Measurements from ENCODE around the gene OGFR. TPM values are rescaled to one million over a fixed set of nuclear protein-coding genes. Genes with fewer than 3 reads are reported as not detected.
A peak's percentile ranks its signal among the peaks of the same experiment; 100 is the strongest.

The OGFR gene
- polyA plus RNA-seq, 3 donors, result 47.8 to 114 (median 79.3) TPM

GRCh38 chr20:62791301-62792181 lies 13.1 kb upstream of the OGFR start:
- no peak overlapping the region for H2AFZ ChIP-seq (ENCODE audit: insufficient read depth, low read depth, low read length, poor library complexity, severe bottlenecking)
- H3K27me3 ChIP-seq (ENCODE audit: control insufficient read depth in 2 of 2, insufficient read depth in 2 of 2, low read length in 2 of 2), result no peaks in the 10 kb centered on the region
- Mint-ChIP-seq H3K36me3 (peaks cover 7 to 18% of the 10 kb centered on the region in 2 donors), H3K4me3 (no peak overlapping the region), H3K27me3 (ENCODE audit: low read depth in 3 of 3) (peaks cover 0 to 2% (median 2%) of the 10 kb centered on the region in 3 donors), H3K27ac (peak overlapping the region in 4 of 7 donors; percentile 49 to 76 (median 66)), H3K9me3 (peaks cover 10 to 16% (median 15%) of the 10 kb centered on the region in 7 donors), H3K4me1 (peaks cover 43% of the 10 kb centered on the region)
- peaks cover 0 to 13% of the 10 kb centered on the region in 2 donors for H3K9me3 ChIP-seq (replicated peaks in 1 of 2; ENCODE audit: control insufficient read depth in 1 of 2, insufficient read depth in 1 of 2, low read length in 2 of 2)
- H3K4me1 ChIP-seq (ENCODE audit: control insufficient read depth in 1 of 2, insufficient read depth in 2 of 2, low read length in 2 of 2), result peaks cover 38 to 54% of the 10 kb centered on the region in 2 donors
- no peak overlapping the region for H3K9ac ChIP-seq (ENCODE audit: insufficient read depth, low read length, poor library complexity, severe bottlenecking)
- 46% methylated on average over 21 of the region's 23 CpGs for WGBS (ENCODE audit: insufficient coverage)
- H3K79me2 ChIP-seq (ENCODE audit: insufficient read depth, low read length), result no peaks in the 10 kb centered on the region
- H3K4me3 ChIP-seq (replicated peaks in 1 of 3; ENCODE audit: low read depth in 2 of 3, low read length in 3 of 3), result no peak overlapping the region
- no peaks in the 10 kb centered on the region for H4K20me1 ChIP-seq (ENCODE audit: insufficient read depth, low read length)
- H3K27ac ChIP-seq (ENCODE audit: low read depth in 1 of 2, low read length in 2 of 2), result no peak overlapping the region
- H3K4me2 ChIP-seq (replicated peaks; ENCODE audit: extremely low read depth, low read length, poor library complexity, severe bottlenecking), result no peak overlapping the region
- TF ChIP-seq, protein P1, sequence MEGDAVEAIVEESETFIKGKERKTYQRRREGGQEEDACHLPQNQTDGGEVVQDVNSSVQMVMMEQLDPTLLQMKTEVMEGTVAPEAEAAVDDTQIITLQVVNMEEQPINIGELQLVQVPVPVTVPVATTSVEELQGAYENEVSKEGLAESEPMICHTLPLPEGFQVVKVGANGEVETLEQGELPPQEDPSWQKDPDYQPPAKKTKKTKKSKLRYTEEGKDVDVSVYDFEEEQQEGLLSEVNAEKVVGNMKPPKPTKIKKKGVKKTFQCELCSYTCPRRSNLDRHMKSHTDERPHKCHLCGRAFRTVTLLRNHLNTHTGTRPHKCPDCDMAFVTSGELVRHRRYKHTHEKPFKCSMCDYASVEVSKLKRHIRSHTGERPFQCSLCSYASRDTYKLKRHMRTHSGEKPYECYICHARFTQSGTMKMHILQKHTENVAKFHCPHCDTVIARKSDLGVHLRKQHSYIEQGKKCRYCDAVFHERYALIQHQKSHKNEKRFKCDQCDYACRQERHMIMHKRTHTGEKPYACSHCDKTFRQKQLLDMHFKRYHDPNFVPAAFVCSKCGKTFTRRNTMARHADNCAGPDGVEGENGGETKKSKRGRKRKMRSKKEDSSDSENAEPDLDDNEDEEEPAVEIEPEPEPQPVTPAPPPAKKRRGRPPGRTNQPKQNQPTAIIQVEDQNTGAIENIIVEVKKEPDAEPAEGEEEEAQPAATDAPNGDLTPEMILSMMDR (IDR thresholded peaks at IDR 0.05), result peak; percentile 98
- peak; percentile 83 to 90 (median 87) for DNase-seq
- no peaks in the 10 kb centered on the region for H3K36me3 ChIP-seq (replicated peaks in 1 of 2; ENCODE audit: control insufficient read depth in 1 of 2, insufficient read depth in 2 of 2, low read length in 2 of 2)
- intact Hi-C loops (cut with micrococcal nuclease), result loop anchor here (1.0 to 10.0 kb wide), 9 partner anchors 49 to 387 kb away; partner anchors contain the start of genes CABLES2 (in 1 of the 2) and DIDO1 (in 1 of the 2)

DNA sequence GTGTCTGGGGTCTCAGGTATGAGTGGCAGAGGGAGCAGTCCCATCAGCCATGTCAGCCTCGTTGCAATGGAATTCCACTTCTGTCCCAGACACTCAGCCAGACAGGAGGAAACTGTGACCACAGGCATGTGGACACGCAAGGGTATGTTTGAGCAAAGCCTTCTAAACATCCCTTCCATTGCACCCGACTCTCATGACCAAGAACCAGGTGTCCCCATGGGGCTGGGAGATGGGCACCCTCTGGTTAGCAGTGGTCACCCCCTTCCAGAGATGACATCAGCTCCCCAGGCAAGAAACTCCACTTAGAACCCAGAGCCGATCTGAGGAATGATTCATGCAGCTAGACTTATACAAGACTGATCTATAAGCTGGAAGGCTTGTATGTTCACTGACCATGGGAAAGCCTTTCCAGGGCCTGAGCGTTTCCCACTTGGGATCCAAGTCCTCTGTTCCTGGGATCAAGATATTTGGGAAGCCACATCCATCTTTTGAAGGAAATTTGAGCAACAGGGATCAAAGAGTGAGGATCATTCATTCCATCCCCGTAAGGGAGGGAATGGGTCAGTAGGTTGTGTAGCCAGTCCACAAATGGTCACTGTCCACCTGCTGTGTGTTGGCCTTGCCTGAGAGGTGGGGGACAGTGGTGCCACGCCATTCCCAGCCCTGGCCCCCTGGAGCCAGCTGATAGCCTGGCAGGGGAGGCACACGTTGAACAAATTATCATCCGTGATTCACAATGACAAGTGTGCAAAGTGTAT lies 12.3 kb upstream of the OGFR start:
- H3K27me3 ChIP-seq (ENCODE audit: control insufficient read depth in 2 of 2, insufficient read depth in 2 of 2, low read length in 2 of 2), result no peaks in the 10 kb centered on the region
- H3K4me3 ChIP-seq (replicated peaks in 1 of 3; ENCODE audit: low read depth in 2 of 3, low read length in 3 of 3), result no peak overlapping the region
- H3K36me3 Mint-ChIP-seq, result peaks cover 3 to 10% of the 10 kb centered on the region in 2 donors
- peaks cover 6 to 8% (median 8%) of the 10 kb centered on the region in 7 donors for H3K9me3 Mint-ChIP-seq
- H3K4me3 Mint-ChIP-seq, result no peak overlapping the region
- peaks cover 43 to 53% of the 10 kb centered on the region in 2 donors for H3K4me1 ChIP-seq (ENCODE audit: control insufficient read depth in 1 of 2, insufficient read depth in 2 of 2, low read length in 2 of 2)
- no peak overlapping the region for H3K9ac ChIP-seq (ENCODE audit: insufficient read depth, low read length, poor library complexity, severe bottlenecking)
- peak overlapping the region in 4 of 7 donors; percentile 54 to 93 (median 66) for H3K27ac Mint-ChIP-seq
- H3K27me3 Mint-ChIP-seq (ENCODE audit: low read depth in 3 of 3), result peaks cover 0 to 2% (median 0%) of the 10 kb centered on the region in 3 donors
- H3K79me2 ChIP-seq (ENCODE audit: insufficient read depth, low read length), result peaks cover 5% of the 10 kb centered on the region
- H2AFZ ChIP-seq (ENCODE audit: insufficient read depth, low read depth, low read length, poor library complexity, severe bottlenecking), result no peak overlapping the region
- TF ChIP-seq, protein P1 (IDR thresholded peaks at IDR 0.05), result no peak
- 78% methylated on average over 8 of the region's 9 CpGs for WGBS (ENCODE audit: insufficient coverage)
- no peak overlapping the region for H3K27ac ChIP-seq (ENCODE audit: low read depth in 1 of 2, low read length in 2 of 2)
- DNase-seq, result no peak
- peaks cover 41% of the 10 kb centered on the region for H3K4me1 Mint-ChIP-seq
- intact Hi-C loops (cut with micrococcal nuclease), result loop anchor here (2.0 to 10.0 kb wide), 7 partner anchors 50 to 388 kb away; partner anchors contain the start of genes CABLES2 (in 1 of the 2) and DIDO1 (in 1 of the 2)
- H4K20me1 ChIP-seq (ENCODE audit: insufficient read depth, low read length), result peaks cover 4% of the 10 kb centered on the region
- H3K9me3 ChIP-seq (replicated peaks in 1 of 2; ENCODE audit: control insufficient read depth in 1 of 2, insufficient read depth in 1 of 2, low read length in 2 of 2), result peaks cover 0 to 6% of the 10 kb centered on the region in 2 donors
- no peaks in the 10 kb centered on the region for H3K36me3 ChIP-seq (replicated peaks in 1 of 2; ENCODE audit: control insufficient read depth in 1 of 2, insufficient read depth in 2 of 2, low read length in 2 of 2)
- H3K4me2 ChIP-seq (replicated peaks; ENCODE audit: extremely low read depth, low read length, poor library complexity, severe bottlenecking), result no peak overlapping the region
